Activated CD4-positive, CD25-positive, alpha-beta regulatory T cell treated with anti-CD3 and anti-CD28 coated beads, Interleukin-2, amount 50 U/mL, for 16 hours (primary cell): ENCODE results near the gene TTC29.
"Not testable (repeated sequence)": the region's sequence is repeated elsewhere in the genome, so short reads cannot be mapped to it uniquely, and the experiment has no call there.

Experiments used
- DNase-seq: peaks from one replicate; pipeline ENCODE4 v3.0.0-alpha.2; 2020; ENCODE audit warnings: low read depth, low spot score

TTC29 gene

DNA sequence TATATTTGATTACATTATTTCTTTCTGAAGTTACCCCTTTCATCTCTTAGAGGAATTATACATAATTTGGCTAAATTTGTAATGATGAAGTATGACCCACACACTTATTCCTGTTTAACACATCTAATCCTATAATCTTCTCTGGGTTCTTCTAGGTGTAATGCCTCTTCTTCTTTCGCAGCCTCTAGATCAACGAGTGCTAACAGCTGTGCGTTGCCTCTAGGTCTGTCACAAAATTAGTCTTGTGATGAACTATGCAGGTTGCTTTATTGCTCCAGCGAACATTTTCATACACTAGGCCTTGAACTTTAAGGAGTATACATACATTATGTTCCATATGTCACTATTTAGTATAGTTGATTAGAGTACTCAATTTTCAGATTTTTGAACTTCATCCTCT, 89.9 kb downstream of the TTC29 start:
- no peak for DNase-seq

GRCh38 chr4:146852360-146852759, 93.3 kb downstream of the TTC29 start:
- DNase-seq: no peak

GRCh38 chr4:146847345-146847744, 98.3 kb downstream of the TTC29 start:
- no peak for DNase-seq

GRCh38 chr4:146846882-146847281, 98.8 kb downstream of the TTC29 start:
- DNase-seq: no peak

- DNase-seq: no peak
Measured at GRCh38 chr4:146844761-146845160, 100.9 kb downstream of the TTC29 start.

DNA sequence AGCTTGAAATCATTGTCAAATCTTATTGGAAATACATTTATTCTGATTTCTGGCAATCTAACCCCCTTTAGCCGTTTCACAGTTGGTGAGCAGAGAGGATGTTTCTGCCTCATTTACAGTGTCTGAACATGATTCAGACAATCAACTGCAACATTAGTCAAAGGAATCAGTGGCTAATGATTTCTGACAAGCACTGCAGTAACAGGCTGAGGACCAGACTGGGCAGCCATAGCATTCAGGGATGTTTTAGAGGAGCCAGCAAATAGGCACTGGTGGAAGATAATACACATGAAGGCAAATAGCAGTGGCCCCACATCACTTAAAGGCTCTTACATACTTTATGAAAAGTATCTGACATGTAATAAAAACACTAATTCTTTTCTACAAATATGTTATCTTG, 102.8 kb downstream of the TTC29 start:
- DNase-seq: no peak

- DNase-seq: no peak
Measured at GRCh38 chr4:146840731-146841130, 104.9 kb downstream of the TTC29 start.

GRCh38 chr4:146835096-146835495, 110.6 kb downstream of the TTC29 start:
- DNase-seq: no peak

GRCh38 chr4:146834263-146835034, 111.2 kb downstream of the TTC29 start:
- no peak for DNase-seq

DNA sequence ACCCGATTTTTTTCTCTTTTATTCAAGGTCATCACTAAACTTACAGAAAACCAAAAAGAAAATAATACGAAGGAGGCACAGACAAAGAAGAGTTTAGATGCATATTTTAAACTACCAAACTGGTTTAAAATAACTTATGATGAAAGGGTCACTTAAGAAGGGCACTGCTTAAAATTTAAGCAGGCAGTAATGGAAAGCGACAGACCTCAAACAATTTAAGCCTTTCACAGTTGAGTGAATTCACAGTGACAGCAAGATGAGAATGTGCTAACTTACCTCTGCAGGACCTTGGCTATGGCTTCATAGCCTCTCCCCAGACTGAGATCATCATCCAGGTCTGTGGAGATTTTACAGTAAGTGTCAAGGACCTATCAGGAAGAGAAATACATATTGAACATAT, 112.1 kb downstream of the TTC29 start:
- DNase-seq: no peak

DNA sequence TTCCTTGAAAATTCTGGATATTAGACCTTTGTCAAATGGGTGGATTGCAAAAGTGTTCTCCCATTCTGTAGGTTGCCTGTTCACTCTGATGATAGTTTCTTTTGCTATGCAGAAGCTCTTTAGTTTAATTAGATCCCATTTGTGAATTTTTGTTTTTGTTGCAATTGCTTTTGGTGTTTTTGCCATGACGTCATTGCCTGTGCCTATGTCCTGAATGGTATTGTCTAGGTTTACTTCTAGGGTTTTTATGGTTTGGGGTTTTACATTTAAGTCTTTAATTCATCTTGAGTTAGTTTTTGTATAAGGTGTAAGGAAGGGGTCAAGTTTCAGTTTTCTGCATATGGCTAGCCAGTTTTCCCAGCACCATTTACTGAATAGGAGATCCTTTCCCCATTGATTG, 122.7 kb downstream of the TTC29 start:
- not testable (repeated sequence) for DNase-seq

DNA sequence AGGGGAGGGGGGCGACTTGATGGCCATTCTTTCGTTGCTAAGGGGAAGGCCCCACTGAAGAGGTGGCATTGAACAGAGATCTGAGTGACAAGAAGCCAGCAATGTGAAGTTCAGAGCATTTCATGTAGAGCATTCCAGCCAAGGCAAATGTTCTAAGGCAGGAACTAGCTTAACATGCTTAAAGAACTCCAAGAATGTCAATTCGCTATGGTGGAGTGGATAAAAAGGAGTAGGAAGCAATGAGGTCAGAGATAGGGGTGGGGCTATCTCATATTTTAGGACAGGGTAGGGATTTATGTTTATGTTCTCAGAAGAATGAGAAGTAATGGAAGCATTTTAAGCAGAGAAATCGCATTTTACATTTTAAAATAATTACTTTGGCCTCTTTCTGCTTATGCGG, 130.9 kb downstream of the TTC29 start:
- DNase-seq: no peak

- no peak for DNase-seq
Measured at GRCh38 chr4:146795711-146796110, 150.0 kb downstream of the TTC29 start.

DNA sequence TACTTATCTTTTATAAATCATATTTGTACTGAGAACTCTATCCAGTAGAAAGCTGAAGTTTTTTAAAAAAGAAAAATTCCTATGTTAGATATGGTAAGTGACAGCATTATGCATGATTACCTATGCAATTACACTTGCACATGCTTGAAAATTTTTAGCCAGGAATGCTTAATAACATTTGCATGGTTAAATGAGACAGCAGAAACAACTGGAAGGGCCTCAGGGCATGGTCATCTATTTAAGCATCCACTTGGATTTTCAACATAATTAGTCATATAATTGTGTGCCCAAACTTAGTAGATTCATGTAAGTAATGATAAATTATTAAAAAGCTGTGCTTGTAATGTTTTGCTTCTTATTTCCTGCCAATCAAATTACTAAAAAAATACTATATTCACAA, 151.9 kb downstream of the TTC29 start:
- DNase-seq: no peak

GRCh38 chr4:146791439-146791838, 154.2 kb downstream of the TTC29 start:
- DNase-seq: no peak

DNA sequence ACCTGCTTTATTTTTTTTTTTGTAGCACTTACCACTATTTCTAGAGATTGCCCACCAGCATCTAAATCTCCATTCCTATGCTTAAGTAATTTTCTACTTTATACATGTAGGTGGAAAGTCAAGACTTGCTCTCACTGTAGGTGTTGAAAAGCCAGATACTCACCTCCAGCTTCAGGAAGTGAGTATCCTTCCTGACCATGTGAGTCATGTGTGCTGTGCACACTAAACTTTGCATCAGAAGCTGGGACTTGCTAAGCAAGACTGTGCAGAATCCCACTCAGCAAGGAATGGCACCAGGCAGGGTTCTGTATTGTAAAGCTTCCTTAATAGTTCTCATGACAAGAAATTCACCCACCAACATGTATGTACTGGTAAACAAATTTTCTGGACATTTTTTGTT, 155.1 kb downstream of the TTC29 start:
- DNase-seq: no peak

- no peak for DNase-seq
Measured at GRCh38 chr4:146787731-146788130, 157.9 kb downstream of the TTC29 start.

DNA sequence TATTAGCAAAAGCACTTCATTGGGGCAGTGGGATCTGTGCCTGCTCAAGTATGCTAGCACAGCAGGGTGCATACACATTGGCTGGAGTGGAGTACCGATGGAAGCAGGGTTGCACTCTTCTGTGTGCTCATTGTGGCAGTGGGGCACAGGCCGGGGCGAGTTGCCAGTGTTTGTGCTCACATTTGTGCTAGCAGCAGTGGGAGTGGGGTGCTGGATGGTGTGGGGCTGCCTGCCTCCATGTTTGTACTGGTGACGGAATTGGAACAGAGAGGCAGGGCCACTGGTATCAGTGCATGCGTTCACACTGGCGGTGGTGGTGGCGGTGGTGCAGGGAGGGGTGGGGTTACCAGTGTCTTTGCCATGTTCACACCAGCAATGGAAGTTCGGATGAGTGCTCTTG, 169.0 kb downstream of the TTC29 start:
- DNase-seq: no peak

GRCh38 chr4:146763560-146763959, 182.1 kb downstream of the TTC29 start:
- no peak for DNase-seq

GRCh38 chr4:146762016-146762415, 183.6 kb downstream of the TTC29 start:
- no peak for DNase-seq

DNA sequence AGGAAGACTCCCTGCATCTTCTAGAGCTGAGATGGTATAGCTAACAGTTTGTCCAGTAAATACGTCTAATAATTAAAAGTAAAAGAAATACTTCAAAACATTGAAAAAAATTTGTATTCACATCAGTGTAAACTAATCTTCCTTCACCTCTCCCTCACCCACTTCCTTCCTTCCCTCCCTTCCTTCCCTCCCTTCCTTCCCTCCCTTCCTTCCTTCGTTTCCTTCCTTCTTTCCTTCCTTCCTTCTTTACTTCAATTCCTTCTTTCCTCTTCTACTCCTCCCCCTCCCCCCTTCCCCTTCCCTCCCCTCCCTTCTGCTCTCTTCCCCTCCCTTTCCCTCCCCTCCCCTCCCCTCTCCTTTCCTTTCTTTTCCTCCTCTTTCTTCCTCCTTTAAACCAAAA, 203.2 kb downstream of the TTC29 start:
- DNase-seq: no peak

GRCh38 chr4:146739182-146739581, 206.5 kb downstream of the TTC29 start:
- DNase-seq: no peak

- not testable (repeated sequence) for DNase-seq
Measured at GRCh38 chr4:146723519-146723918, 222.1 kb downstream of the TTC29 start.

DNA sequence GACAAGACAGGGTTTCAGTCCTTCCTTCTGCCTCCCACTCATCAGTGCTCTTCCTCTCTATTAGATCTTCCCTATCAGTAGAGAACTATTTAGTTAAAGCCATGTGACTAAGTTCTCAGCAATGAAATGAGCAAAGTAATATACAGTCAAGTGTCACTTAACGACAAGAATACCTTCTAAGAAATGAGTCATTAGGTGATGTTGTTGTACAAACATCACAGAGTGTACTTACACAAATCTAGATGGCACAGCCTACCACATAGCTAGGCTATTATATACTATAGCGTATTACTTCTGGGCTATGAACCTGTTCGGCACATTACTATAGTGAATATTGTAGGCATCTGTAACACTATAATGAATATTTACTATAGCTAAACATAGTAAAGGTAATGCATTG, 235.7 kb downstream of the TTC29 start:
- no peak for DNase-seq
